Omental fat pad (tissue), 4 donors: ENCODE measurements around the gene RARRES2. TPM values are rescaled to one million over a fixed set of nuclear protein-coding genes. Genes with fewer than 3 reads are reported as not detected.

Source experiments
- ATAC-seq: fragments of 150-250 bp; one replicate; pipeline ENCODE4 v1.9.1; 2016; ENCODE audit warnings: mild to moderate bottlenecking, moderate library complexity; ENCODE audit not compliant: low FRiP score
- DNase-seq: peaks from one replicate; pipeline ENCODE4 v3.0.0-alpha.2; 2019; ENCODE audit warnings: low spot score
- total RNA-seq, 4 donors: library from RNA; depleted of rRNA; stranded (reverse); fragments of >200 nt; gene quantifications; one replicate each; pipeline ENCODE4 v1.1.0, GENCODE V29; 2016
- TF ChIP-seq, protein P1 (sequence below), 3 donors: fragments of 450-650 bp; IDR thresholded peaks; one replicate each; pipeline ENCODE4 v1.5.1; 2016 to 2017; ENCODE audit warnings: antibody characterized with exemption in 3 of 3, mild to moderate bottlenecking in 3 of 3, moderate library complexity in 2 of 3

Gene RARRES2
- total RNA-seq, 4 donors from 2014 or later: 93.9 to 433 (median 218) TPM

- DNase-seq (no peak), ATAC-seq (no peak)
- TF ChIP-seq, protein P1, sequence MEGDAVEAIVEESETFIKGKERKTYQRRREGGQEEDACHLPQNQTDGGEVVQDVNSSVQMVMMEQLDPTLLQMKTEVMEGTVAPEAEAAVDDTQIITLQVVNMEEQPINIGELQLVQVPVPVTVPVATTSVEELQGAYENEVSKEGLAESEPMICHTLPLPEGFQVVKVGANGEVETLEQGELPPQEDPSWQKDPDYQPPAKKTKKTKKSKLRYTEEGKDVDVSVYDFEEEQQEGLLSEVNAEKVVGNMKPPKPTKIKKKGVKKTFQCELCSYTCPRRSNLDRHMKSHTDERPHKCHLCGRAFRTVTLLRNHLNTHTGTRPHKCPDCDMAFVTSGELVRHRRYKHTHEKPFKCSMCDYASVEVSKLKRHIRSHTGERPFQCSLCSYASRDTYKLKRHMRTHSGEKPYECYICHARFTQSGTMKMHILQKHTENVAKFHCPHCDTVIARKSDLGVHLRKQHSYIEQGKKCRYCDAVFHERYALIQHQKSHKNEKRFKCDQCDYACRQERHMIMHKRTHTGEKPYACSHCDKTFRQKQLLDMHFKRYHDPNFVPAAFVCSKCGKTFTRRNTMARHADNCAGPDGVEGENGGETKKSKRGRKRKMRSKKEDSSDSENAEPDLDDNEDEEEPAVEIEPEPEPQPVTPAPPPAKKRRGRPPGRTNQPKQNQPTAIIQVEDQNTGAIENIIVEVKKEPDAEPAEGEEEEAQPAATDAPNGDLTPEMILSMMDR (IDR thresholded peaks at IDR 0.05): no peak
Measured at GRCh38 chr7:150372271-150373048, 31.0 kb upstream of the RARRES2 start.

DNA sequence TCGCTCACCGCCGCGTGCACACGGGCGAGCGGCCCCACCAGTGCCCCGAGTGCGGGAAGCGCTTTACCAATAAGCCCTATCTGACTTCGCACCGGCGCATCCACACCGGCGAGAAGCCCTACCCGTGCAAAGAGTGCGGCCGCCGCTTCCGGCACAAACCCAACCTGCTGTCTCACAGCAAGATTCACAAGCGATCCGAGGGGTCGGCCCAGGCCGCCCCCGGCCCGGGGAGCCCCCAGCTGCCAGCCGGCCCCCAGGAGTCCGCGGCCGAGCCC is 30.5 kb upstream of the RARRES2 start:
- ATAC-seq (no peak), DNase-seq (no peak)
- TF ChIP-seq, protein P1 (IDR thresholded peaks at IDR 0.05): no peak

- DNase-seq: no peak
- ATAC-seq: no peak
- TF ChIP-seq, protein P1 (IDR thresholded peaks at IDR 0.05): no peak
Measured at GRCh38 chr7:150371131-150371995, 29.9 kb upstream of the RARRES2 start.

GRCh38 chr7:150370612-150371071 is 29.2 kb upstream of the RARRES2 start:
- TF ChIP-seq, protein P1 (IDR thresholded peaks at IDR 0.05): no peak
- no peak for DNase-seq
- ATAC-seq: no peak

- ATAC-seq (peak; percentile 4), DNase-seq (no peak)
- TF ChIP-seq, protein P1 (IDR thresholded peaks at IDR 0.05): no peak
Measured at GRCh38 chr7:150369748-150370501, 28.5 kb upstream of the RARRES2 start.

- no peak for DNase-seq
- TF ChIP-seq, protein P1 (IDR thresholded peaks at IDR 0.05): no peak
- ATAC-seq: peak; percentile 58
Measured at GRCh38 chr7:150368884-150369747, 27.7 kb upstream of the RARRES2 start.
